ENCODE measurements around the gene CISD3.

Gene CISD3

GRCh38 chr17:38687286-38687685 lies 42.9 kb upstream of the CISD3 start:
- Histone ChIP-seq H2AFZ (ENCODE audit: low read length) (no peak overlapping the region), H3K4me2 (ENCODE audit: low read length) (no peak overlapping the region), H4K20me1 (ENCODE audit: insufficient read depth, low read length) (0 out of 2 replicates have a peak, but pooled peaks cover 2% of the 10 kb centered on the region), H3K36me3 (ENCODE audit: insufficient read depth, low read length) (no peaks in the 10 kb centered on the region), H3K4me3 (ENCODE audit: low read depth, low read length, poor library complexity, severe bottlenecking) (no peak overlapping the region), H3K9me2 (ENCODE audit: low read depth, low read length) (no peaks in the 10 kb centered on the region), H3K27me3 (ENCODE audit: insufficient read depth, low read length) (peaks cover 10% of the 10 kb centered on the region; the same call in 1 of the 2 replicates), H3K4me1 (ENCODE audit: insufficient read depth, low read length, severe bottlenecking) (no peaks in the 10 kb centered on the region), H3K27ac (ENCODE audit: low read depth, low read length, poor library complexity, severe bottlenecking) (no peak overlapping the region), H3K9ac (ENCODE audit: low read length) (no peak overlapping the region), H3K79me2 (ENCODE audit: insufficient read depth, low read length) (no peaks in the 10 kb centered on the region), H3F3A (ENCODE audit: insufficient read depth, low read length) (no peaks in the 10 kb centered on the region), H3K9me3 (ENCODE audit: low read length) (no peaks in the 10 kb centered on the region)
- no peak for TF ChIP-seq EZH2 (IDR thresholded peaks at IDR 0.05; ENCODE audit: borderline replicate concordance, low read length)
- TF ChIP-seq CTCF (IDR thresholded peaks at IDR 0.05; ENCODE audit: low read length): no peak

GRCh38 chr17:38690386-38690785 lies 39.8 kb upstream of the CISD3 start:
- no peaks in the 10 kb centered on the region for H3K36me3 ChIP-seq (ENCODE audit: insufficient read depth, low read length)
- no peak overlapping the region for H2AFZ ChIP-seq (ENCODE audit: low read length)
- no peak overlapping the region for H3K27ac ChIP-seq (ENCODE audit: low read depth, low read length, poor library complexity, severe bottlenecking)
- no peak overlapping the region for H3K9ac ChIP-seq (ENCODE audit: low read length)
- TF ChIP-seq CTCF (IDR thresholded peaks at IDR 0.05; ENCODE audit: low read length) (no peak), EZH2 (IDR thresholded peaks at IDR 0.05; ENCODE audit: borderline replicate concordance, low read length) (no peak)
- H3K4me1 ChIP-seq (ENCODE audit: insufficient read depth, low read length, severe bottlenecking): no peaks in the 10 kb centered on the region
- H3K9me2 ChIP-seq (ENCODE audit: low read depth, low read length): no peaks in the 10 kb centered on the region
- 0 out of 2 replicates have a peak, but pooled peaks cover 2% of the 10 kb centered on the region for H4K20me1 ChIP-seq (ENCODE audit: insufficient read depth, low read length)
- H3F3A ChIP-seq (ENCODE audit: insufficient read depth, low read length): no peaks in the 10 kb centered on the region
- no peak overlapping the region for H3K4me3 ChIP-seq (ENCODE audit: low read depth, low read length, poor library complexity, severe bottlenecking)
- peaks cover 10% of the 10 kb centered on the region; the same call in 1 of the 2 replicates for H3K27me3 ChIP-seq (ENCODE audit: insufficient read depth, low read length)
- H3K4me2 ChIP-seq (ENCODE audit: low read length): no peak overlapping the region
- H3K9me3 ChIP-seq (ENCODE audit: low read length): no peaks in the 10 kb centered on the region
- no peaks in the 10 kb centered on the region for H3K79me2 ChIP-seq (ENCODE audit: insufficient read depth, low read length)

- TF ChIP-seq CTCF (IDR thresholded peaks at IDR 0.05; ENCODE audit: low read length) (no peak), EZH2 (IDR thresholded peaks at IDR 0.05; ENCODE audit: borderline replicate concordance, low read length) (no peak)
- Histone ChIP-seq H3K79me2 (ENCODE audit: insufficient read depth, low read length) (no peaks in the 10 kb centered on the region), H3K27ac (ENCODE audit: low read depth, low read length, poor library complexity, severe bottlenecking) (no peak overlapping the region), H3K36me3 (ENCODE audit: insufficient read depth, low read length) (no peaks in the 10 kb centered on the region), H3K4me3 (ENCODE audit: low read depth, low read length, poor library complexity, severe bottlenecking) (no peak overlapping the region), H3F3A (ENCODE audit: insufficient read depth, low read length) (no peaks in the 10 kb centered on the region), H3K9me3 (ENCODE audit: low read length) (no peaks in the 10 kb centered on the region), H3K9ac (ENCODE audit: low read length) (no peak overlapping the region), H3K4me2 (ENCODE audit: low read length) (no peak overlapping the region), H2AFZ (ENCODE audit: low read length) (no peak overlapping the region), H3K4me1 (ENCODE audit: insufficient read depth, low read length, severe bottlenecking) (no peaks in the 10 kb centered on the region), H3K9me2 (ENCODE audit: low read depth, low read length) (no peaks in the 10 kb centered on the region), H3K27me3 (ENCODE audit: insufficient read depth, low read length) (peaks cover 4% of the 10 kb centered on the region; the same call in 1 of the 2 replicates), H4K20me1 (ENCODE audit: insufficient read depth, low read length) (0 out of 2 replicates have a peak, but pooled peaks cover 2% of the 10 kb centered on the region)
Observed at GRCh38 chr17:38691154-38691553, 39.0 kb upstream of the CISD3 start.

Measured in OCI-LY1 (cell line).